ENCODE measurements around the gene BCAS3. TPM values are rescaled to one million over a fixed set of nuclear protein-coding genes. Genes with fewer than 3 reads are reported as not detected.

The BCAS3 gene
- total RNA-seq, 4 donors from 2014 or later = 20.7 to 76.3 (median 39.8) TPM

- peak overlapping the region in 1 of 4 donors; percentile 20 for H3K4me3 ChIP-seq
- in situ Hi-C loops (cut with MboI; ENCODE audit: low pct_ligation_motif_present in 1 of 4, low pct_unique_long_range_greater_than_20kb in 1 of 4, low sequenced_read_pairs in 3 of 4) = loop anchor here (25.0 kb wide), 5 partner anchors 158 to 683 kb away; no protein-coding TSS in a partner anchor
These were observed 717.8 kb downstream of the BCAS3 start for GRCh38 chr17:61395409-61395982.

GRCh38 chr17:61395983-61396585 is 718.4 kb downstream of the BCAS3 start:
- Histone ChIP-seq H3K27ac (peak overlapping the region; percentile 53 to 78 (median 75)), H3K9me3 (no peaks in the 10 kb centered on the region), H3K27me3 (peaks cover 59% of the 10 kb centered on the region), H3K36me3 (no peaks in the 10 kb centered on the region), H3K4me3 (peak overlapping the region in 2 of 4 donors; percentile 20 to 54), H3K4me1 (peaks cover 11 to 43% (median 31%) of the 10 kb centered on the region in 4 donors)
- 9% methylated on average over 22 of the region's 63 CpGs; no CpG with 5 or more reads in 1 of the 2 donors for WGBS, 2 donors (ENCODE audit: low coverage in 1 of 2)
- DNase-seq = no peak
- in situ Hi-C loops (cut with MboI; ENCODE audit: low pct_ligation_motif_present in 1 of 4, low pct_unique_long_range_greater_than_20kb in 1 of 4, low sequenced_read_pairs in 3 of 4) (loop anchor here (25.0 kb wide), 5 partner anchors 159 to 684 kb away; no protein-coding TSS in a partner anchor), intact Hi-C loops (cut with DNase I; ENCODE audit: low total_unique reads) (no loop called here)
- TF ChIP-seq EP300 (IDR thresholded peaks at IDR 0.05; ENCODE audit: low read depth) = no peak
- no peak for TF ChIP-seq POLR2AphosphoS5 (IDR thresholded peaks at IDR 0.05)
- no peak for TF ChIP-seq CTCF (IDR thresholded peaks at IDR 0.05)
- no peak for TF ChIP-seq POLR2A (IDR thresholded peaks at IDR 0.05)

More at GRCh38 chr17:61395409-61395982, 717.8 kb downstream of the BCAS3 start:
- intact Hi-C loops (cut with DNase I; ENCODE audit: low total_unique reads) = no loop called here
- H3K27ac ChIP-seq = peak overlapping the region; percentile 53 to 78 (median 75)
- no peak for DNase-seq
- 13 to 55% methylated on average over 3 to 35 of the region's 38 CpGs for WGBS, 2 donors (ENCODE audit: low coverage in 1 of 2)
- H3K9me3 ChIP-seq = no peaks in the 10 kb centered on the region
- peaks cover 53% of the 10 kb centered on the region for H3K27me3 ChIP-seq
- peaks cover 7 to 38% (median 28%) of the 10 kb centered on the region in 4 donors for H3K4me1 ChIP-seq
- no peak for TF ChIP-seq EP300 (IDR thresholded peaks at IDR 0.05; ENCODE audit: low read depth)
- TF ChIP-seq CTCF (IDR thresholded peaks at IDR 0.05) = no peak
- TF ChIP-seq POLR2AphosphoS5 (IDR thresholded peaks at IDR 0.05) = no peak
- no peak for TF ChIP-seq POLR2A (IDR thresholded peaks at IDR 0.05)
- no peaks in the 10 kb centered on the region for H3K36me3 ChIP-seq

GRCh38 chr17:61396586-61397085 is 719.0 kb downstream of the BCAS3 start:
- Histone ChIP-seq H3K9me3 (no peaks in the 10 kb centered on the region), H3K4me1 (peaks cover 11 to 43% (median 31%) of the 10 kb centered on the region in 4 donors), H3K36me3 (no peaks in the 10 kb centered on the region), H3K27ac (peak overlapping the region; percentile 53 to 78 (median 75)), H3K27me3 (peaks cover 64% of the 10 kb centered on the region), H3K4me3 (peak overlapping the region in 2 of 4 donors; percentile 20 to 54)
- WGBS, 2 donors (ENCODE audit: low coverage in 1 of 2) = 12% methylated on average over 39 of the region's 46 CpGs; no CpG with 5 or more reads in 1 of the 2 donors
- DNase-seq = no peak
- intact Hi-C loops (cut with DNase I; ENCODE audit: low total_unique reads) = no loop called here
- TF ChIP-seq POLR2AphosphoS5 (IDR thresholded peaks at IDR 0.05) (no peak), POLR2A (IDR thresholded peaks at IDR 0.05) (no peak), CTCF (IDR thresholded peaks at IDR 0.05) (no peak), EP300 (IDR thresholded peaks at IDR 0.05; ENCODE audit: low read depth) (no peak)
- in situ Hi-C loops (cut with MboI; ENCODE audit: low pct_ligation_motif_present in 1 of 4, low pct_unique_long_range_greater_than_20kb in 1 of 4, low sequenced_read_pairs in 3 of 4) = loop anchor here (25.0 kb wide), 5 partner anchors 159 to 684 kb away; no protein-coding TSS in a partner anchor

All from transverse colon (tissue), 4 donors.